PC-3 (cell line): ENCODE measurements around the gene CHPT1.

Experiments
- EZH2 ChIP-seq: fragments of 300-600 bp; sonication (generic); IDR thresholded peaks from one replicate; pipeline ENCODE4 v1.6.1; 2017; ENCODE audit warnings: antibody characterized with exemption, mild to moderate bottlenecking, low read length; ENCODE audit not compliant: unreplicated experiment
- TF ChIP-seq, protein P1 (sequence below): fragments of 300-600 bp; sonication (generic); conservative IDR thresholded peaks from 2 replicates; pipeline ENCODE4 v1.5.1; 2017; ENCODE audit warnings: antibody characterized with exemption, low read depth, mild to moderate bottlenecking, low read length

DNA sequence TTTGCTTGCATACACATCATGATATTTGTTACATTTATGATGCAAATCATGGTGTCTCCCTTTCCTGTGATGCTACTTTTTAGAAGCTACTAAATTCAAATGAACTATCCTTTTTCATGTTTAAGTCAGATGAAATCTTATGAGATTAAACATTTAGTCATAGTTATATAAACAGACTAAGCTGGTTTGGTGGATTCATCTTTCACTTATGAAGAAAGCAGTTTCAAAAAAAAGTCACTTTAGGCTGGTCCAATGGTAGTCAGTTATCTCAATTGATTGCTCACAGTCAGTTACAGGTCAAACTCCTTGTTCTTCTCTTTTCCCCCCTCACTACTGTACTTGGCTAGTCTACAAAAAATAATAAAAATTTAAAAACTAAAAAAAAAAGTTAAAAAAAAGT, 22.1 kb downstream of the CHPT1 start:
- TF ChIP-seq, protein P1, sequence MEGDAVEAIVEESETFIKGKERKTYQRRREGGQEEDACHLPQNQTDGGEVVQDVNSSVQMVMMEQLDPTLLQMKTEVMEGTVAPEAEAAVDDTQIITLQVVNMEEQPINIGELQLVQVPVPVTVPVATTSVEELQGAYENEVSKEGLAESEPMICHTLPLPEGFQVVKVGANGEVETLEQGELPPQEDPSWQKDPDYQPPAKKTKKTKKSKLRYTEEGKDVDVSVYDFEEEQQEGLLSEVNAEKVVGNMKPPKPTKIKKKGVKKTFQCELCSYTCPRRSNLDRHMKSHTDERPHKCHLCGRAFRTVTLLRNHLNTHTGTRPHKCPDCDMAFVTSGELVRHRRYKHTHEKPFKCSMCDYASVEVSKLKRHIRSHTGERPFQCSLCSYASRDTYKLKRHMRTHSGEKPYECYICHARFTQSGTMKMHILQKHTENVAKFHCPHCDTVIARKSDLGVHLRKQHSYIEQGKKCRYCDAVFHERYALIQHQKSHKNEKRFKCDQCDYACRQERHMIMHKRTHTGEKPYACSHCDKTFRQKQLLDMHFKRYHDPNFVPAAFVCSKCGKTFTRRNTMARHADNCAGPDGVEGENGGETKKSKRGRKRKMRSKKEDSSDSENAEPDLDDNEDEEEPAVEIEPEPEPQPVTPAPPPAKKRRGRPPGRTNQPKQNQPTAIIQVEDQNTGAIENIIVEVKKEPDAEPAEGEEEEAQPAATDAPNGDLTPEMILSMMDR, result no peak
- TF ChIP-seq EZH2, result no peak
